Uterus (tissue), 2 donors: Measurements from ENCODE around the gene PNPO.

Experiments used
- POLR2A ChIP-seq, 2 donors: fragments of 450-650 bp; IDR thresholded peaks; one replicate each; pipeline ENCODE4 v1.6.1; 2016; ENCODE audit warnings: antibody characterized with exemption in 2 of 2, mild to moderate bottlenecking in 1 of 2, moderate library complexity in 1 of 2
- TF ChIP-seq, protein P1 (sequence below), 4 experiments: fragments of 200-600 bp in 2 of 4; fragments of 450-650 bp in 2 of 4; sonication (generic) in 2 of 4; IDR thresholded peaks; one replicate each; pipeline ENCODE4 v1.5.1; 2016 to 2019; ENCODE audit warnings: antibody characterized with exemption in 4 of 4, mild to moderate bottlenecking in 2 of 4, moderate library complexity in 1 of 4

DNA sequence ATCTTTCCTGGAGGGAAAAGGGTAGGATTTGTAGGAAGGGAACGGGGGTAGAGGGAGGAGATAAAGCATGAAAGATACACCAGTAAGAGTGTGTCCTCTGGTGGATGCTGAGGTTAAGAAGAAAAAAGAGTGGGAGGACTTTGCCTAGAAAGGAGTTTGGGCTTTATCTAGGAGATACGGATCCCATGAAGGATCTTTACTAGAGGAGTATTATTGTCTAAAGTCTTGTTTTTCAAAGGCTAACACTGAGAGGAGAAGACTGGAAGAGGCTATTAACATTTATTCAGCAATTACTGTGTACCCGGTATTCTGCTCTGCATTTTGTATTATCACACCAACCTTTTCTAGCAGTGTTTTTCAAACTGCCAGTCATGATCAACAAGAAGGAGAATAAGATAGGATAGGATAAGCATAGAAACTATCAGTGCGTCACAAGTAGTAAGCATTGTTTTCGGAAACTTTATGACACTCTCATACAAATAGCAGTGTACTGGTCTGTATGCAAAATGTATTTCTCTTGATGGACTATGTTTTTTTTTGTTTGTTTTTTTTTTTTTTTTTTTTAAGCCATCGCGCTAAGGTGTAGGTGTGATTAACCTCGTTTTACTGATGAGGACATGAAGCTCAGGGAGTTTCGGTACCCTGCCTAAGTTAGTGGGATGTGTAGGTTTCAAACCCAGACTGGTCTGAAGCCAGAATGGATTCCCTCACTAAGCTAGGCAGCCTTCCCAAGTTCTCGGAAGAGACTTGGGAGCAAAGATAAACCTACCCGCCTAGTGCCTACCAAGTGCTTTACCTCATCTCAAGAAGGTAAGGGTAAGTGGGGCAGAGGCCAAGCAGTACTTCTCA lies 46.6 kb upstream of the PNPO start:
- TF ChIP-seq, protein P1, sequence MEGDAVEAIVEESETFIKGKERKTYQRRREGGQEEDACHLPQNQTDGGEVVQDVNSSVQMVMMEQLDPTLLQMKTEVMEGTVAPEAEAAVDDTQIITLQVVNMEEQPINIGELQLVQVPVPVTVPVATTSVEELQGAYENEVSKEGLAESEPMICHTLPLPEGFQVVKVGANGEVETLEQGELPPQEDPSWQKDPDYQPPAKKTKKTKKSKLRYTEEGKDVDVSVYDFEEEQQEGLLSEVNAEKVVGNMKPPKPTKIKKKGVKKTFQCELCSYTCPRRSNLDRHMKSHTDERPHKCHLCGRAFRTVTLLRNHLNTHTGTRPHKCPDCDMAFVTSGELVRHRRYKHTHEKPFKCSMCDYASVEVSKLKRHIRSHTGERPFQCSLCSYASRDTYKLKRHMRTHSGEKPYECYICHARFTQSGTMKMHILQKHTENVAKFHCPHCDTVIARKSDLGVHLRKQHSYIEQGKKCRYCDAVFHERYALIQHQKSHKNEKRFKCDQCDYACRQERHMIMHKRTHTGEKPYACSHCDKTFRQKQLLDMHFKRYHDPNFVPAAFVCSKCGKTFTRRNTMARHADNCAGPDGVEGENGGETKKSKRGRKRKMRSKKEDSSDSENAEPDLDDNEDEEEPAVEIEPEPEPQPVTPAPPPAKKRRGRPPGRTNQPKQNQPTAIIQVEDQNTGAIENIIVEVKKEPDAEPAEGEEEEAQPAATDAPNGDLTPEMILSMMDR (IDR thresholded peaks at IDR 0.05): no peak
- no peak for TF ChIP-seq POLR2A (IDR thresholded peaks at IDR 0.05)
